ENCODE results near the gene GTPBP8. TPM values are rescaled to one million over a fixed set of nuclear protein-coding genes. Genes with fewer than 3 reads are reported as not detected.

GTPBP8 gene
- total RNA-seq, 1 experiment from 2014 or later: 29.8 TPM

- no peaks in the 10 kb centered on the region; a peak in 1 of 5 replicates for H3K9me3 Mint-ChIP-seq
- Histone ChIP-seq H4K5ac (ENCODE audit: insufficient read length, low read depth, low read length) (no peak overlapping the region), H2AFZ (ENCODE audit: low read length) (no peak overlapping the region), H2BK5ac (ENCODE audit: insufficient read length, low read length) (no peak overlapping the region), H4K8ac (replicated peaks; ENCODE audit: insufficient read length, low read depth, low read length) (no peak overlapping the region), H2BK120ac (ENCODE audit: low read depth, low read length, poor library complexity, severe bottlenecking) (no peak overlapping the region), H3K9me3 (ENCODE audit: control insufficient read depth, low read depth, low read length) (no peaks in the 10 kb centered on the region), H2BK12ac (ENCODE audit: insufficient read length, low read depth, low read length) (no peak overlapping the region), H3K23me2 (ENCODE audit: insufficient read length, low read depth, low read length, poor library complexity, severe bottlenecking) (no peaks in the 10 kb centered on the region), H3K4me1 (ENCODE audit: insufficient read depth, low read length) (no peaks in the 10 kb centered on the region), H3K23ac (ENCODE audit: insufficient read length, low read depth, low read length) (no peak overlapping the region), H2AK5ac (ENCODE audit: insufficient read length, low read length) (no peak overlapping the region), H3K27me3 (ENCODE audit: insufficient read depth, low read length) (no peaks in the 10 kb centered on the region), H2BK20ac (ENCODE audit: low read depth, low read length, poor library complexity, severe bottlenecking) (no peak overlapping the region), H3K14ac (ENCODE audit: insufficient read depth, low read length) (no peak overlapping the region), H3K4me2 (ENCODE audit: insufficient read depth, insufficient read length, low read length) (no peak overlapping the region), H3K79me2 (ENCODE audit: insufficient read depth, low read length) (no peaks in the 10 kb centered on the region; the same call in 1 of the 2 replicates), H3K56ac (ENCODE audit: insufficient read length, low read depth, low read length) (no peak overlapping the region), H3K79me1 (ENCODE audit: insufficient read depth, low read depth, low read length, poor library complexity, severe bottlenecking) (no peaks in the 10 kb centered on the region), H4K20me1 (ENCODE audit: control insufficient read depth, insufficient read depth, insufficient read length) (no peaks in the 10 kb centered on the region), H3T11ph (ENCODE audit: low read length) (no peak overlapping the region), H3K18ac (ENCODE audit: insufficient read length, low read depth, low read length) (no peak overlapping the region), H2BK15ac (ENCODE audit: low read depth, low read length) (no peak overlapping the region), H4K91ac (ENCODE audit: insufficient read length, low read depth, low read length) (no peak overlapping the region), H3K27ac (ENCODE audit: insufficient read length, low read depth, low read length) (no peak overlapping the region), H3K4ac (ENCODE audit: low read depth, low read length) (no peak overlapping the region), H3K9ac (ENCODE audit: extremely low read depth, insufficient read length, low read length) (no peak overlapping the region)
- no peak for TF ChIP-seq CTCF (conservative IDR thresholded peaks at IDR 0.05)
- no peaks in the 10 kb centered on the region for H3K36me3 Mint-ChIP-seq (ENCODE audit: insufficient read depth in 1 of 3, low read depth in 3 of 3)
- no peak for DNase-seq
- H3K4me1 Mint-ChIP-seq: no peaks in the 10 kb centered on the region
- H3K27me3 Mint-ChIP-seq (ENCODE audit: low read depth): no peaks in the 10 kb centered on the region
- H3K27ac Mint-ChIP-seq: no peak overlapping the region
- WGBS (ENCODE audit: extremely low coverage, insufficient read length, low lambda C conversion rate): no CpG with 5 or more reads among the region's 5 CpGs
- H3K4me3 Mint-ChIP-seq: no peak overlapping the region
Observed at GRCh38 chr3:113039546-113039945, 48.8 kb downstream of the GTPBP8 start.

All from H9 (cell line).